A549 (cell line): ENCODE measurements around the gene ATP9A. TPM values are rescaled to one million over a fixed set of nuclear protein-coding genes. Genes with fewer than 3 reads are reported as not detected.

Source experiments
- ATAC-seq, 2 experiments: fragments of 200-7000 bp in 1 of 2; fragments of >200 bp in 1 of 2; cut with Nextera tagmentation in 1 of 2; cut with Tn5 transposase in 1 of 2; 3 replicates each; pipeline versions ENCODE4 v1.8.0 to v1.9.1; 2018 to 2020; ENCODE audit warnings: mild to moderate bottlenecking in 1 of 2, moderate library complexity in 1 of 2
- CTCF ChIA-PET: fragments of 300-600 bp; sonication (Branson Sonifier 250); formaldehyde crosslinking; extraction: SDS; loops from one replicate; lab custom pipeline; 2021; ENCODE audit warnings: antibody characterized with exemption, inconsistent platforms; lab: Yijun Ruan, JAX
- POLR2A ChIA-PET: fragments of 350-600 bp; formaldehyde crosslinking; extraction: SDS; loops from one replicate; lab custom pipeline; 2021; ENCODE audit warnings: antibody characterized with exemption, inconsistent platforms; lab: Yijun Ruan, JAX
- DNase-seq, 2 experiments: peaks; one replicate each; pipeline versions ENCODE4 v3.0.0 to v3.0.0-alpha.2; 2011 to 2016; ENCODE audit warnings: low read depth in 1 of 2, low spot score in 1 of 2
- FAIRE-seq: peaks from 2 replicates; lab custom pipeline; 2011; peaks lifted over from hg19 to GRCh38; lab: Jason Lieb, UNC
- H3K27ac ChIP-seq, 2 experiments: fragments of >200 bp; sonication (Bioruptor Twin); formaldehyde crosslinking; 3 replicates each; pipeline ENCODE4 v1.5.1; 2016 to 2017
- H3K4me1 ChIP-seq: fragments of >200 bp; sonication (Bioruptor Twin); formaldehyde crosslinking; 3 replicates; pipeline ENCODE4 v1.6.1; 2016
- H3K4me2 ChIP-seq: fragments of >200 bp; sonication (Bioruptor Twin); formaldehyde crosslinking; 3 replicates; pipeline ENCODE4 v1.6.1; 2016
- H3K4me3 ChIP-seq: fragments of >200 bp; sonication (Bioruptor Twin); formaldehyde crosslinking; 3 replicates; pipeline ENCODE4 v1.5.1; 2016
- H3K9me3 ChIP-seq: fragments of >200 bp; sonication (Bioruptor Twin); formaldehyde crosslinking; 3 replicates; pipeline ENCODE4 v1.6.1; 2016
- ATOH8 ChIP-seq: fragments of 250-450 bp; sonication (Bioruptor Pico); IDR thresholded peaks from 2 replicates; pipeline ENCODE4 v1.5.0; 2020; ENCODE audit warnings: low read depth, mild to moderate bottlenecking, moderate library complexity
- CBX2 ChIP-seq: fragments of 200-600 bp; sonication (generic); IDR thresholded peaks from 2 replicates; pipeline ENCODE4 v1.6.1; 2016; ENCODE audit warnings: low read depth, mild to moderate bottlenecking, borderline replicate concordance
- CBX8 ChIP-seq: fragments of 200-600 bp; sonication (generic); IDR thresholded peaks from 2 replicates; pipeline ENCODE4 v1.6.1; 2016
- CHD2 ChIP-seq: fragments of 150-350 bp; IDR thresholded peaks from 2 replicates; pipeline ENCODE4 v1.6.1; 2014; ENCODE audit warnings: low read length; ENCODE audit not compliant: partially characterized antibody
- CHD4 ChIP-seq: fragments of 200-600 bp; sonication (generic); IDR thresholded peaks from 2 replicates; pipeline ENCODE4 v1.6.1; 2016; ENCODE audit warnings: antibody characterized with exemption, mild to moderate bottlenecking, borderline replicate concordance
- E2F6 ChIP-seq: IDR thresholded peaks from 2 replicates; pipeline ENCODE4 v1.6.1; 2012; ENCODE audit warnings: low read depth, borderline replicate concordance
- EHMT2 ChIP-seq: fragments of 200-600 bp; sonication (generic); IDR thresholded peaks from 2 replicates; pipeline ENCODE4 v1.6.1; 2016; ENCODE audit warnings: antibody characterized with exemption, low read depth, mild to moderate bottlenecking, moderate library complexity
- ELK1 ChIP-seq: fragments of 150-350 bp; IDR thresholded peaks from 2 replicates; pipeline ENCODE4 v1.6.1; 2014; ENCODE audit warnings: low read depth, mild to moderate bottlenecking, low read length
- EP300 ChIP-seq, 2 experiments: fragments of >200 bp; sonication (Bioruptor Twin); formaldehyde crosslinking; IDR thresholded peaks; 2 replicates in 1 of 2; 3 replicates in 1 of 2; pipeline ENCODE4 v1.6.1; 2016 to 2017
- ESRRA ChIP-seq: fragments of 150-350 bp; IDR thresholded peaks from 2 replicates; pipeline ENCODE4 v1.6.1; 2014; ENCODE audit warnings: mild to moderate bottlenecking, low read length, borderline replicate concordance
- FOSB ChIP-seq: fragments of 250-450 bp; sonication (Bioruptor Pico); IDR thresholded peaks from 2 replicates; pipeline ENCODE4 v1.5.0; 2020; ENCODE audit warnings: mild to moderate bottlenecking, moderate library complexity
- FOSL2 ChIP-seq, 2 experiments: fragments of 450-650 bp in 1 of 2; fragments of >200 bp in 1 of 2; sonication (Bioruptor Twin) in 1 of 2; formaldehyde crosslinking; IDR thresholded peaks; 2 replicates each; pipeline versions ENCODE4 v1.5.0 to v1.6.1; 2016 to 2020; ENCODE audit warnings: mild to moderate bottlenecking in 1 of 2, moderate library complexity in 1 of 2
- FOXS1 ChIP-seq: fragments of 250-450 bp; sonication (Bioruptor Pico); IDR thresholded peaks from 2 replicates; pipeline ENCODE4 v1.5.0; 2020; ENCODE audit warnings: mild to moderate bottlenecking, moderate library complexity
- GATA3 ChIP-seq: IDR thresholded peaks from 2 replicates; pipeline ENCODE4 v1.6.1; 2012; ENCODE audit warnings: borderline replicate concordance
- HEYL ChIP-seq: fragments of 250-450 bp; sonication (Bioruptor Pico); IDR thresholded peaks from 2 replicates; pipeline ENCODE4 v1.8.0; 2021; ENCODE audit warnings: mild to moderate bottlenecking, moderate library complexity
- HOXA7 ChIP-seq: fragments of 250-450 bp; sonication (Bioruptor Pico); IDR thresholded peaks from 2 replicates; pipeline ENCODE4 v1.5.0; 2020; ENCODE audit warnings: mild to moderate bottlenecking, moderate library complexity
- HOXB13 ChIP-seq: fragments of 250-450 bp; sonication (Bioruptor Pico); IDR thresholded peaks from 2 replicates; pipeline ENCODE4 v1.5.0; 2020; ENCODE audit warnings: low read depth, mild to moderate bottlenecking, moderate library complexity
- HOXB5 ChIP-seq: fragments of 250-450 bp; sonication (Bioruptor Pico); IDR thresholded peaks from 2 replicates; pipeline ENCODE4 v1.5.0; 2020; ENCODE audit warnings: mild to moderate bottlenecking, moderate library complexity
- JUN ChIP-seq, 2 experiments: fragments of >200 bp; sonication (Bioruptor Twin); formaldehyde crosslinking; IDR thresholded peaks; 2 replicates in 1 of 2; 3 replicates in 1 of 2; pipeline ENCODE4 v1.6.1; 2016 to 2017
- JUNB ChIP-seq: fragments of >200 bp; sonication (Bioruptor Twin); formaldehyde crosslinking; IDR thresholded peaks from 2 replicates; pipeline ENCODE4 v1.6.1; 2016
- KDM1A ChIP-seq: fragments of 200-600 bp; sonication (generic); IDR thresholded peaks from 2 replicates; pipeline ENCODE4 v1.6.1; 2016; ENCODE audit warnings: low read depth, mild to moderate bottlenecking
- KDM5A ChIP-seq: fragments of 200-600 bp; sonication (generic); IDR thresholded peaks from 2 replicates; pipeline ENCODE4 v1.6.1; 2016; ENCODE audit warnings: antibody characterized with exemption, mild to moderate bottlenecking
- MAX ChIP-seq: IDR thresholded peaks from 2 replicates; pipeline ENCODE4 v1.6.1; 2012
- NFE2L2 ChIP-seq: fragments of 150-350 bp; conservative IDR thresholded peaks from 2 replicates; pipeline ENCODE4 v1.6.1; 2014; ENCODE audit warnings: low read length
- PHF8 ChIP-seq: fragments of 200-600 bp; sonication (generic); IDR thresholded peaks from 2 replicates; pipeline ENCODE4 v1.6.1; 2016; ENCODE audit warnings: low read depth, mild to moderate bottlenecking, antibody characterized with exemption, moderate library complexity, borderline replicate concordance
- POLR2AphosphoS2 ChIP-seq: conservative IDR thresholded peaks from 2 replicates; pipeline ENCODE4 v1.6.1; 2012; ENCODE audit warnings: low read length, improper control_type of control experiment, inconsistent platforms
- RAD21 ChIP-seq, 2 experiments: fragments of >200 bp in 1 of 2; sonication (Bioruptor Twin) in 1 of 2; formaldehyde crosslinking in 1 of 2; IDR thresholded peaks in 1 of 2; conservative IDR thresholded peaks in 1 of 2; 2 replicates in 1 of 2; 3 replicates in 1 of 2; pipeline ENCODE4 v1.6.1; 2012 to 2018; ENCODE audit warnings: inconsistent platforms in 1 of 2
- RARB ChIP-seq: fragments of 250-450 bp; sonication (Bioruptor Pico); IDR thresholded peaks from 2 replicates; pipeline ENCODE4 v1.8.0; 2021; ENCODE audit warnings: mild to moderate bottlenecking, moderate library complexity
- RCOR1 ChIP-seq: fragments of 150-350 bp; IDR thresholded peaks from 2 replicates; pipeline ENCODE4 v1.6.1; 2014; ENCODE audit warnings: antibody characterized with exemption, low read length, low read depth
- RFX5 ChIP-seq: fragments of 450-650 bp; IDR thresholded peaks from 2 replicates; pipeline ENCODE4 v1.7.1; 2014; ENCODE audit warnings: antibody characterized with exemption, mild to moderate bottlenecking, moderate library complexity
- RNF2 ChIP-seq: fragments of 200-600 bp; sonication (generic); IDR thresholded peaks from 2 replicates; pipeline ENCODE4 v1.6.1; 2016; ENCODE audit warnings: low read depth, mild to moderate bottlenecking, antibody characterized with exemption, moderate library complexity, borderline replicate concordance
- SMC3 ChIP-seq: fragments of >200 bp; sonication (Bioruptor Twin); formaldehyde crosslinking; IDR thresholded peaks from 3 replicates; pipeline ENCODE4 v1.6.1; 2018; ENCODE audit warnings: inconsistent platforms
- SREBF2 ChIP-seq: fragments of 450-650 bp; IDR thresholded peaks from 2 replicates; pipeline ENCODE4 v1.6.1; 2014; ENCODE audit warnings: mild to moderate bottlenecking, moderate library complexity
- TP53 ChIP-seq: fragments of 250-450 bp; sonication (Bioruptor Pico); IDR thresholded peaks from 2 replicates; pipeline ENCODE4 v1.5.0; 2021; ENCODE audit warnings: mild to moderate bottlenecking, moderate library complexity
- ZC3H11A ChIP-seq: fragments of 450-650 bp; IDR thresholded peaks from 2 replicates; pipeline ENCODE4 v1.6.1; 2014; ENCODE audit warnings: antibody characterized with exemption, mild to moderate bottlenecking
- ZFP36 ChIP-seq: fragments of 450-650 bp; IDR thresholded peaks from 2 replicates; pipeline ENCODE4 v1.6.1; 2014; ENCODE audit warnings: borderline replicate concordance; ENCODE audit not compliant: partially characterized antibody
- ZNF302 ChIP-seq: fragments of 250-450 bp; sonication (Bioruptor Pico); IDR thresholded peaks from 2 replicates; pipeline ENCODE4 v1.9.0; 2021; ENCODE audit warnings: inconsistent platforms, mild to moderate bottlenecking, moderate library complexity
- ZSCAN20 ChIP-seq: fragments of 250-450 bp; sonication (Bioruptor Pico); IDR thresholded peaks from 2 replicates; pipeline ENCODE4 v1.8.0; 2022; ENCODE audit warnings: mild to moderate bottlenecking, moderate library complexity
- WGBS: methylation state at CpG from one replicate; pipeline ENCODE4 v1.1.6; 2017; ENCODE audit errors: missing lambda C conversion rate; 5-methylcytosine and 5-hydroxymethylcytosine counted together
- polyA plus RNA-seq, 4 experiments: library from polyadenylated mRNA; depleted of rRNA in 3 of 4; stranded (reverse); fragments of >200 nt; fragmentation: RNase III in 1 of 4; extraction: RNeasy Plus Mini Kit Qiagen cat#74134 plus additional on column Dnase treatment in 1 of 4; gene quantifications; 2 replicates in 3 of 4; 3 replicates in 1 of 4; pipeline ENCODE4 v1.2.3, GENCODE V29; 2011 to 2017
- TF ChIP-seq, protein P1 (sequence below): fragments of >200 bp; sonication (Bioruptor Twin); formaldehyde crosslinking; IDR thresholded peaks from 3 replicates; pipeline ENCODE4 v1.6.1; 2016
- TF ChIP-seq, protein P2 (sequence below): fragments of >200 bp; sonication (Bioruptor Twin); formaldehyde crosslinking; IDR thresholded peaks from 2 replicates; pipeline ENCODE4 v1.6.1; 2016

Gene ATP9A
- polyA plus RNA-seq, 2 of the 4 experiments (the other 2 are of a cell fraction), result 9.9 to 23.6 TPM

- H3K9me3 ChIP-seq, result no peaks in the 10 kb centered on the region
- peak; percentile 51 for FAIRE-seq
- peak; percentile 98 to 99 for ATAC-seq
- peaks cover 5% of the 10 kb centered on the region for H3K4me1 ChIP-seq
- ChIA-PET CTCF (interaction anchor here (0.6 to 6.8 kb wide), 97 partner anchors 10 to 712 kb away, joined by 3 to 171 read pairs (median 5); no protein-coding TSS in a partner anchor), POLR2A (interaction anchor here (1.4 to 1.5 kb wide), 2 partner anchors 32 to 209 kb away, joined by 3 to 5 read pairs; no protein-coding TSS in a partner anchor)
- peak overlapping the region; percentile 43 to 48; a peak in 3 of 6 replicates for H3K27ac ChIP-seq
- DNase-seq, result peak; percentile 89 to 90
- WGBS, result 10% methylated on average over 13 of the region's 13 CpGs
- H3K4me3 ChIP-seq, result no peak overlapping the region
- H3K4me2 ChIP-seq, result peak overlapping the region; percentile 54; the same call in 2 of the 3 replicates
- TF ChIP-seq NFE2L2, result no peak
- peak in 1 of 2 experiments; percentile 18; a peak in 1 of 5 replicates for TF ChIP-seq JUN (IDR thresholded peaks at IDR 0.05)
- no peak for TF ChIP-seq ZFP36
- no peak for TF ChIP-seq JUNB
- no peak for TF ChIP-seq PHF8
- TF ChIP-seq EP300 (IDR thresholded peaks at IDR 0.05), result no peak
- TF ChIP-seq RCOR1, result no peak
- TF ChIP-seq, protein P1, sequence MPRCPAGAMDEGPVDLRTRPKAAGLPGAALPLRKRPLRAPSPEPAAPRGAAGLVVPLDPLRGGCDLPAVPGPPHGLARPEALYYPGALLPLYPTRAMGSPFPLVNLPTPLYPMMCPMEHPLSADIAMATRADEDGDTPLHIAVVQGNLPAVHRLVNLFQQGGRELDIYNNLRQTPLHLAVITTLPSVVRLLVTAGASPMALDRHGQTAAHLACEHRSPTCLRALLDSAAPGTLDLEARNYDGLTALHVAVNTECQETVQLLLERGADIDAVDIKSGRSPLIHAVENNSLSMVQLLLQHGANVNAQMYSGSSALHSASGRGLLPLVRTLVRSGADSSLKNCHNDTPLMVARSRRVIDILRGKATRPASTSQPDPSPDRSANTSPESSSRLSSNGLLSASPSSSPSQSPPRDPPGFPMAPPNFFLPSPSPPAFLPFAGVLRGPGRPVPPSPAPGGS, result no peak
- TF ChIP-seq ATOH8, result no peak
- no peak for TF ChIP-seq ZC3H11A
- no peak for TF ChIP-seq KDM1A
- TF ChIP-seq E2F6, result peak; percentile 62; the same call in 1 of the 2 replicates
- TF ChIP-seq HEYL (CRISPR knock-in tag), result no peak
- no peak for TF ChIP-seq RNF2
- TF ChIP-seq HOXB5 (CRISPR knock-in tag), result no peak
- no peak for TF ChIP-seq ESRRA
- TF ChIP-seq GATA3, result no peak
- TF ChIP-seq KDM5A, result no peak
- TF ChIP-seq FOSL2 (IDR thresholded peaks at IDR 0.05), result no peak
- TF ChIP-seq FOSL2 (CRISPR knock-in tag; IDR thresholded peaks at IDR 0.05), result no peak
- TF ChIP-seq FOSB (CRISPR knock-in tag), result no peak
- TF ChIP-seq, protein P2, sequence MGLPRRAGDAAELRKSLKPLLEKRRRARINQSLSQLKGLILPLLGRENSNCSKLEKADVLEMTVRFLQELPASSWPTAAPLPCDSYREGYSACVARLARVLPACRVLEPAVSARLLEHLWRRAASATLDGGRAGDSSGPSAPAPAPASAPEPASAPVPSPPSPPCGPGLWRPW, result no peak
- no peak for TF ChIP-seq FOXS1
- TF ChIP-seq RFX5, result no peak
- TF ChIP-seq CBX2, result no peak
- TF ChIP-seq ZNF302 (CRISPR knock-in tag), result no peak
- TF ChIP-seq CHD4, result no peak
- TF ChIP-seq RAD21 (conservative IDR thresholded peaks at IDR 0.05 in 1 of 2, IDR thresholded peaks at IDR 0.05 in 1 of 2), result peak; percentile 98 to 99
- TF ChIP-seq SMC3, result peak; percentile 97
- TF ChIP-seq EHMT2, result no peak
- no peak for TF ChIP-seq ELK1
- no peak for TF ChIP-seq HOXA7 (CRISPR knock-in tag)
- peak; percentile 95 for TF ChIP-seq MAX
- no peak for TF ChIP-seq ZSCAN20 (CRISPR knock-in tag)
- no peak for TF ChIP-seq TP53 (CRISPR knock-in tag)
- TF ChIP-seq CBX8, result no peak
- no peak for TF ChIP-seq CHD2
- TF ChIP-seq HOXB13, result no peak
- TF ChIP-seq POLR2AphosphoS2, result no peak
- no peak for TF ChIP-seq RARB (CRISPR knock-in tag)
- no peak for TF ChIP-seq SREBF2
Measured at GRCh38 chr20:51595058-51595532, 173.1 kb downstream of the ATP9A start.
